Measurements from ENCODE around the gene DLX1. TPM values are rescaled to one million over a fixed set of nuclear protein-coding genes. Genes with fewer than 3 reads are reported as not detected.

The DLX1 gene
- total RNA-seq, 4 donors from 2014 or later: 0.17 to 0.83 (median 0.23) TPM; not detected in 1

- intact Hi-C loops (cut with DNase I): no loop called here
- no peak overlapping the region for H3K4me3 ChIP-seq
- no peaks in the 10 kb centered on the region for H3K36me3 ChIP-seq
- H3K4me1 ChIP-seq: no peaks in the 10 kb centered on the region
- no peaks in the 10 kb centered on the region for H3K9me3 ChIP-seq
- TF ChIP-seq EP300 (IDR thresholded peaks at IDR 0.05): no peak
- WGBS: 59% methylated on average over 1 of the region's 1 CpG
- H3K27me3 ChIP-seq: no peaks in the 10 kb centered on the region
- no peak for DNase-seq (ENCODE audit: extremely low spot score)
- no peak overlapping the region for H3K27ac ChIP-seq (replicated peaks in 1 of 4)
Observed at GRCh38 chr2:172046080-172046678, 39.1 kb upstream of the DLX1 start.

DNA sequence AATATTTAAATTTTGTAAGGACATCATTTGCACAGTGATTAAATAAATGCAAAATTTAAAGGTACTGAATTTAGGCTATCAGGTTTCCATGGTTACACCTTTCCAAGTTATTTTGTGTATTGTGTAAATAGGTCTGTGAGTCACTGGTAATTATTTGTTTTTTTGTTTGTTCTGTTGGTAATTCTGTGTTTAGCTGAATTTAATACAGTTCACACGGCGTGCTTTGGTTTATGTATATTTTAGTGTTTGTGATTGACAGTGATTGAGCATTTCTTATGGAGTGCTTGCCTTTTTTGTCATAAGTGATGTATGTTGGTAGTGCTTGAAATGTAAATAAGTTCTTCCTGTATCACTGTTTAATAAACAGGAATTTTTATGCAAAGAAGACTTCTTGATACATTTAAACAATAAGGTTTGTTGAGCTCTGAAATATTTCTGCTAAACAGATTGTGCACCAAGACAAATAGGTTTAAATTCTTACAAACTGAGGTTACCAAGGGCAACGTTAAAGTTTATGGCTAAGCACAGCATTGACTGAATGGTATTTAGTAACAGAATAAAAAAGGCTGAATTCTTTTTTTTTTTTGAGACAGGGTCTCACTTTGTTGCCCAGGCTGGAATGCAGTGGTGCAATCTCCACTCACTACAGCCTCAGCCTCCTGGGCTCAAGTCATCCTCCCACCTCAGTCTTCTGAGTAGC lies 38.3 kb upstream of the DLX1 start:
- TF ChIP-seq EP300 (IDR thresholded peaks at IDR 0.05) (no peak), POLR2A (IDR thresholded peaks at IDR 0.05; ENCODE audit: low read depth) (no peak), POLR2AphosphoS5 (IDR thresholded peaks at IDR 0.05) (no peak)
- TF ChIP-seq, protein P1, sequence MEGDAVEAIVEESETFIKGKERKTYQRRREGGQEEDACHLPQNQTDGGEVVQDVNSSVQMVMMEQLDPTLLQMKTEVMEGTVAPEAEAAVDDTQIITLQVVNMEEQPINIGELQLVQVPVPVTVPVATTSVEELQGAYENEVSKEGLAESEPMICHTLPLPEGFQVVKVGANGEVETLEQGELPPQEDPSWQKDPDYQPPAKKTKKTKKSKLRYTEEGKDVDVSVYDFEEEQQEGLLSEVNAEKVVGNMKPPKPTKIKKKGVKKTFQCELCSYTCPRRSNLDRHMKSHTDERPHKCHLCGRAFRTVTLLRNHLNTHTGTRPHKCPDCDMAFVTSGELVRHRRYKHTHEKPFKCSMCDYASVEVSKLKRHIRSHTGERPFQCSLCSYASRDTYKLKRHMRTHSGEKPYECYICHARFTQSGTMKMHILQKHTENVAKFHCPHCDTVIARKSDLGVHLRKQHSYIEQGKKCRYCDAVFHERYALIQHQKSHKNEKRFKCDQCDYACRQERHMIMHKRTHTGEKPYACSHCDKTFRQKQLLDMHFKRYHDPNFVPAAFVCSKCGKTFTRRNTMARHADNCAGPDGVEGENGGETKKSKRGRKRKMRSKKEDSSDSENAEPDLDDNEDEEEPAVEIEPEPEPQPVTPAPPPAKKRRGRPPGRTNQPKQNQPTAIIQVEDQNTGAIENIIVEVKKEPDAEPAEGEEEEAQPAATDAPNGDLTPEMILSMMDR (IDR thresholded peaks at IDR 0.05): no peak
- Histone ChIP-seq H3K27ac (replicated peaks in 1 of 4) (no peak overlapping the region), H3K36me3 (no peaks in the 10 kb centered on the region), H3K9me3 (no peaks in the 10 kb centered on the region), H3K4me1 (no peaks in the 10 kb centered on the region), H3K4me3 (no peak overlapping the region), H3K27me3 (no peaks in the 10 kb centered on the region)
- no peak for DNase-seq (ENCODE audit: extremely low spot score)
- intact Hi-C loops (cut with DNase I): no loop called here
- 71% methylated on average over 3 of the region's 3 CpGs for WGBS

DNA sequence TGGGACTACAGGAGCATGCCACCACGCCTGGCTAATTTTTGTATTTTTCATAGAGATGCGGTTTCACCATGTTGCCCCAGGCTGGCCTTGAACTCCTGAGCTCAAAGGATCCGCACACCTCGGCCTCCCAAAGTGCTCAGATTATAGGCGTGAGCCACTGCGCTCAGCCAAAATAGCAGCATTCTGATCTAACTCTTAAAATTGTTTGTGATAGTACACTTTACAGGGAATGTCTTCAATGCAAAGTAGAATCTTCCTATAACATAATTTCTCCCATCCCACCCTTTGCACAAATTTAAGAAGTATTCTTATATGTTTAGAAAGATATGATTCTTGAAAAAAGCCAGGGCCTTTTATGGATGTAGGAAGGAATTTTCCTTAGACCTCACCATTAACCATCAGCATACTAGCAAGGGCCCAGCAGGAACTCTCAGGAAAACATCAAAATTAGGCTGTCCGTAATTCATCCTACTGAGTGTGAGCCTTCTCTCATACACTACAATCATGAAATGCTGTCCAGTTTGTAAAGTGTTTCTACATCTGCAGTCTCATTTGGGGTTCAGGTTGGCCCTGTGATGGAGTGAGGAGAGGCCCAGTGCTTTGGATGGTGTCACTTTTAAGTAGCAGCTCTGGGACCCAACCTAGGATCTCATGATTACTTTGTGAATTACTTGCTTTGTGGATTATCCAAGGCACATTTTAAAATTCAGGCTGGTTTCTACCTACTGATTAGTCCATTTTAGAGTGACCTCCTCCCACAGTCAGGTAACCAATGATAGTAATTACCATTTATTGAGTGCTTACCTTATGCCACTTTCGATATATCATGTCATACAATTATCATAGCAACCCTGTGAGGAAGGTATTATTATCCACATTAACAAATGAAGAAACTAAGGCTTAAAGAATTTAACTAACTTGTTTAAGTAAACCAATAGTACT lies 37.5 kb upstream of the DLX1 start:
- H3K36me3 ChIP-seq: no peaks in the 10 kb centered on the region
- 95% methylated on average over 8 of the region's 8 CpGs for WGBS
- DNase-seq (ENCODE audit: extremely low spot score): no peak
- no peak overlapping the region for H3K27ac ChIP-seq (replicated peaks in 1 of 4)
- no peak overlapping the region for H3K4me3 ChIP-seq
- TF ChIP-seq, protein P1 (IDR thresholded peaks at IDR 0.05): no peak
- TF ChIP-seq EP300 (IDR thresholded peaks at IDR 0.05): no peak
- TF ChIP-seq POLR2AphosphoS5 (IDR thresholded peaks at IDR 0.05): no peak
- TF ChIP-seq POLR2A (IDR thresholded peaks at IDR 0.05; ENCODE audit: low read depth): no peak
- no peaks in the 10 kb centered on the region for H3K27me3 ChIP-seq
- H3K4me1 ChIP-seq: no peaks in the 10 kb centered on the region
- H3K9me3 ChIP-seq: no peaks in the 10 kb centered on the region
- intact Hi-C loops (cut with DNase I): no loop called here

DNA sequence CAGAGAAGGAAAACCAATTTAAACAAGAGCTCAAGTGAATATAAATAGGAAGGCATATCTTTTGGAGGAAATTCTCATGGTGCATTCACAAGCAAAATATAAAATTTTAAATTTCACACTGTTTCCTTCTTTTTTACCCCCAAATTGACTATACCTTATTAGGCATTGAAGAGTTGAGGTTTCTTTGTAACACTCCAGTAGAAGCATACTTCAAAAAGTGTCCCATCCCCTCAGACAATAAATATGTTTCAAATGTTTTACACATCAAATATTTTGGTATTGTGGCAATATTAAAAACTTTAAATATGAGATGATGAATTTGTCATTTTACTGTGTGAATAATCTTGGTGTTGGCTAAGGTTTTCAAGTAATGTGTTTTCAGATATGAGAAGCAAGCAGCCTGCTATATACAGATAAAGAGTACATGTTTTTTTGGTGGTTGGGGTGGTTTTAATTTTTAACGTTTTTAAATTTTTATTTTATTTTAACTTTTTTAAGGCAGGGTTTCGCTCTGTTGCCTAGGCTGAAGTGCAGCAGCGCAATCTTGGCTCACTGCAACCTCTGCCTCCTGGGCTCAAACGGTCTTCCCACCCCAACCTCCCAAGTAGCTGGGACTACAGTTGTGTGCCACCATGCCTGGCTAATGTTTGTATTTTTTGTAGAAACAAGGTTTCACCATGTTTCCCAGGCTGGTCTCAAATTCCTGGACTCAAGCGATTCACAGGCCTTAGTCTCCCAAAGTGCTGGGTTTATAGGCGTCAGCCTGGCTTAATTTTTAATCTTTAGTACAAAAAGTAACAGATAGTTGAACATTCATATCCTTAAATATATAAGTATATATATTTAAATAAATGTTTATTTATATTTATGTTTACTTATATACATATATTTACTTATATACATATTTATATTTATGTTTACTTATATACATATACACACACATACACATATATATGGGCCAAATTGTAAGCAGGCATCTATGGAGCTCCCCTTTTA lies 36.5 kb upstream of the DLX1 start:
- Histone ChIP-seq H3K9me3 (no peaks in the 10 kb centered on the region), H3K4me3 (no peak overlapping the region), H3K27me3 (no peaks in the 10 kb centered on the region), H3K27ac (replicated peaks in 1 of 4) (no peak overlapping the region), H3K36me3 (no peaks in the 10 kb centered on the region), H3K4me1 (no peaks in the 10 kb centered on the region)
- intact Hi-C loops (cut with DNase I): no loop called here
- TF ChIP-seq EP300 (IDR thresholded peaks at IDR 0.05): no peak
- no peak for TF ChIP-seq POLR2AphosphoS5 (IDR thresholded peaks at IDR 0.05)
- TF ChIP-seq POLR2A (IDR thresholded peaks at IDR 0.05; ENCODE audit: low read depth): no peak
- TF ChIP-seq, protein P1 (IDR thresholded peaks at IDR 0.05): no peak
- 94% methylated on average over 6 of the region's 6 CpGs for WGBS
- no peak for DNase-seq (ENCODE audit: extremely low spot score)

All from esophagus muscularis mucosa (tissue), 4 donors.